Measurements from ENCODE around the gene C10orf88.

C10orf88 gene

DNA sequence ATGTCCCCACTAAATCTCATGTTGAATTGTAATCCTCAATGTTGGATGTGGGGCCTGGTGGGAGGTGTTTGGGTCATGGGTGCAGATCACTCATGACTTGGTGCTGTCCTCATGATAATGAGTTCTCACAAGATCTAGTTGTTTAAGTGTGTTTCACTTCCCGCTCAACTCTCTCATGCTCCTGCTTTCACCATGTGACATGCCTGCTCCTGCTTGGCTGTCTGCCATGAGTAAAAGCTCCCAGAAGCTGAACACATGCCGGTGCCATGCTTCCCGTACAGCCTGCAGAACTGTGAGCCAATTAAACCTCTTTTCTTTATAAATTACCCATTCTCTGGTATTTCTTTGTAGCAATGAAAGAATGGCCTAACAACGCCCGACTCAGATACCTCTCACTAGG is 20.0 kb upstream of the C10orf88 start:
- H3K4me3 ChIP-seq (ENCODE audit: low read depth, low read length): no peak overlapping the region
- DNase-seq (ENCODE audit: low read depth, low spot score): no peak
- TF ChIP-seq, protein P1, sequence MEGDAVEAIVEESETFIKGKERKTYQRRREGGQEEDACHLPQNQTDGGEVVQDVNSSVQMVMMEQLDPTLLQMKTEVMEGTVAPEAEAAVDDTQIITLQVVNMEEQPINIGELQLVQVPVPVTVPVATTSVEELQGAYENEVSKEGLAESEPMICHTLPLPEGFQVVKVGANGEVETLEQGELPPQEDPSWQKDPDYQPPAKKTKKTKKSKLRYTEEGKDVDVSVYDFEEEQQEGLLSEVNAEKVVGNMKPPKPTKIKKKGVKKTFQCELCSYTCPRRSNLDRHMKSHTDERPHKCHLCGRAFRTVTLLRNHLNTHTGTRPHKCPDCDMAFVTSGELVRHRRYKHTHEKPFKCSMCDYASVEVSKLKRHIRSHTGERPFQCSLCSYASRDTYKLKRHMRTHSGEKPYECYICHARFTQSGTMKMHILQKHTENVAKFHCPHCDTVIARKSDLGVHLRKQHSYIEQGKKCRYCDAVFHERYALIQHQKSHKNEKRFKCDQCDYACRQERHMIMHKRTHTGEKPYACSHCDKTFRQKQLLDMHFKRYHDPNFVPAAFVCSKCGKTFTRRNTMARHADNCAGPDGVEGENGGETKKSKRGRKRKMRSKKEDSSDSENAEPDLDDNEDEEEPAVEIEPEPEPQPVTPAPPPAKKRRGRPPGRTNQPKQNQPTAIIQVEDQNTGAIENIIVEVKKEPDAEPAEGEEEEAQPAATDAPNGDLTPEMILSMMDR (IDR thresholded peaks at IDR 0.05; ENCODE audit: low read depth, low read length): no peak
- in situ Hi-C loops (cut with HindIII; ENCODE audit: low sequenced_read_pairs): no loop called here

DNA sequence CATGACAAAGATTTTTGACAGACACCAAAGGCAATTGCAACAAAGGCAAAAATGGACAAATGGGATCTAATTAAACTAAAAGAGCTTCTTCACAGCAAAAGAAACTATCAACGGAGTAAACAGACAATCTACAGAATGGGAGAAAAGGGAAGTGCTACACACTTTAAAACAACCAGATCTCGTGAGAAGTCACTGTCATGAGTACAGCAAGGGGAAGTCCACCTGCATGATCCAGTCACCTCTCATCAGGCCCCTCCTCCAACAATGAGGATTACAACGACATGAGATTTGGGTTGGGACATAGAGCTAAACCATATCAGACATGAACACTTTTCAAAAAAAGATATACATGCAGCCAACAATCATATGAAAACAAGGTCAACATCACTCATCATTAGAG is 14.7 kb upstream of the C10orf88 start:
- TF ChIP-seq, protein P1 (IDR thresholded peaks at IDR 0.05; ENCODE audit: low read depth, low read length): no peak
- no peak for DNase-seq (ENCODE audit: low read depth, low spot score)
- no peak overlapping the region for H3K4me3 ChIP-seq (ENCODE audit: low read depth, low read length)
- in situ Hi-C loops (cut with HindIII; ENCODE audit: low sequenced_read_pairs): no loop called here

DNA sequence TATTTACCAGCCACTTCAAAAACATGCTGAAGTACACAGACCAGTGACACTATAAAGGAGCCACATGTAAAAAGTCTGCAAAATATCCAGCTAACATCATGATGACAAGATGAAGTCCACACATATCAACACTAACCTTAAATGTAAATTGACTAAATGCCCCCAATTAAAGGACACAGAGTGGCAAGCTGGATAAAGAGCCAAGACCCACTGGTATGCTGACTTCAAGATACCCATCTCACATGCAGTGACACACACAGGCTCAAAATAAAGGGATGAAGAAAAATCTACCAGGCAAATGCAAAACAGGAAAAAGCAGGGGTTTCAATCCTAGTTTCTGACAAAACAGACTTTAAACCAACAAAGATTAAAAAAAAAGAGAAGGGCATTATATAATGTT is 12.9 kb upstream of the C10orf88 start:
- TF ChIP-seq, protein P1 (IDR thresholded peaks at IDR 0.05; ENCODE audit: low read depth, low read length): no peak
- DNase-seq (ENCODE audit: low read depth, low spot score): no peak
- in situ Hi-C loops (cut with HindIII; ENCODE audit: low sequenced_read_pairs): no loop called here
- no peak overlapping the region for H3K4me3 ChIP-seq (ENCODE audit: low read depth, low read length)

DNA sequence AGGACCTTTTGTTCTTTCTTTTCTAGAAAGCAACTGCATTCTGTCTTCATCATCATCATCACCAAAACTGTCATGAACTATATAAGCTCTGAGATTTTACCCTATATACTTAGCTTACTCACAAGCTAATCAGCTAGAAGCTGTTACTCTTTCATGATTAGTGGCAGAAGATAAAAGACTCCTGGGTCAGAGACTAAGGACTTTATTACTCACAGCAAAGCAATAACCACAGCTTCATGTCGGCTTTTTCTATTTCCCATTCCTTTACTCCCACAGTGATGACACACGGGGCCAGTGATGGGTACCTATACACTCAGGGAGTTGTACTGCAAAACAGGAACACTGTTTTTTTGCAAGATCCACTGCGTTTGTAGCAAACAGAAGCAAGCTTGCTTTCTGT is 8.4 kb upstream of the C10orf88 start:
- TF ChIP-seq, protein P1 (IDR thresholded peaks at IDR 0.05; ENCODE audit: low read depth, low read length): no peak
- DNase-seq (ENCODE audit: low read depth, low spot score): no peak
- in situ Hi-C loops (cut with HindIII; ENCODE audit: low sequenced_read_pairs): no loop called here
- no peak overlapping the region for H3K4me3 ChIP-seq (ENCODE audit: low read depth, low read length)

DNA sequence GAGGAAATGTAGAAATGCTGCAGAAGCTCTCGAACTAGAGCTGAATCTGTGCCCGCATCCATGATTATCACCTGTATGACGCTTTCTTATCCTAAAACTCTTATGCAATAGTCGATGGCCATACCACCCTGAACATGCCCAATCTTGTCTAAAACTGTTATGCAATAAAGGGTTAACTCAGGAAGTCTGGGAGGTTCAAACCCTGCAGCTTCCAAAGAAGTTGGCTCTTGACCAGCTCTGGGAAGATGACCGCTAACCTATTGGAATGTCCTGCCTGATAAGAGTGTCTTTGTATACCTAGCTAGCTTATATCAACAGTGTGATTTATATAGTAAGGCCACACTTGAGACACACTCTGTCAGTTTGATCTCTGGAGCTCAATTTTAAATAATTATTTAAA is 3.4 kb upstream of the C10orf88 start:
- no peak for DNase-seq (ENCODE audit: low read depth, low spot score)
- TF ChIP-seq, protein P1 (IDR thresholded peaks at IDR 0.05; ENCODE audit: low read depth, low read length): no peak
- in situ Hi-C loops (cut with HindIII; ENCODE audit: low sequenced_read_pairs): no loop called here
- H3K4me3 ChIP-seq (ENCODE audit: low read depth, low read length): no peak overlapping the region

DNA sequence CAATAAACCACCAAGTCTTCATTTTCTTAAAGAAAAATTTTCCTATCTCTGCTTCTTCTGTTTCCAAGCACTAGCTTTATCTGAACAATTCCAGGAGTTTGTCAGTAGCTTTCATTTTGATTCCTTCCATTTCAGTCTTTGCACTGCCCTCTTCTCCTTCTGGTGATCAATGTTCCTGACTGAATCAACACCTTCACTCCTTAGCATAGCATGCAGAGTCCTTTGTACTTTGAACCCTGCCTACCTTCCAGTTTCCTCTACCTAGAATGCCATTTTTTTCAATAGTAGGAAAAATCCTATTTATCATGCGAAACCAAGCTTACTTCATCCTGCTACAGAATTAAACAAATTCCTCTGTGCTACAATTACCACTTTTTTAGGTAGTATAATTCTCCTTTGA is 1.9 kb upstream of the C10orf88 start:
- no peak overlapping the region for H3K4me3 ChIP-seq (ENCODE audit: low read depth, low read length)
- TF ChIP-seq, protein P1 (IDR thresholded peaks at IDR 0.05; ENCODE audit: low read depth, low read length): no peak
- no peak for DNase-seq (ENCODE audit: low read depth, low spot score)
- in situ Hi-C loops (cut with HindIII; ENCODE audit: low sequenced_read_pairs): no loop called here

DNA sequence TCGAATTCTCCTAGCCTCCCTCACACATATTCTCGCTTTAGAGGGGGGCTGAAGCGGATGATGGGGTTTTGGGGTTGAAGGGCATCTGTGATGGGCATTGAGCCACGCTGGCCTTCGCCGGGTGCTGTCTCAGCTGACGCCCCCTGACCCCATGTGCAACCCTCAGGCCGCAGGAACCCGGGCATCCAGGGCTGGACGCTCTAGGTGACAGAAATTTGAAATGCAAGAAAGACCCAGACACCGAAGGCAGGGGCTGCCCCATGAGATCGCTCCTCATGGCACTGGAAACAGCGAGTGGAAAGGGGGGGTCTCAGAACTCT is 664 bp upstream of the C10orf88 start:
- TF ChIP-seq, protein P1 (IDR thresholded peaks at IDR 0.05; ENCODE audit: low read depth, low read length): no peak
- H3K4me3 ChIP-seq (ENCODE audit: low read depth, low read length): peak overlapping the region; percentile 80
- in situ Hi-C loops (cut with HindIII; ENCODE audit: low sequenced_read_pairs): no loop called here
- DNase-seq (ENCODE audit: low read depth, low spot score): no peak
